Kidney (tissue), 14 donors: Measurements from ENCODE around the gene CHST1. TPM values are rescaled to one million over a fixed set of nuclear protein-coding genes. Genes with fewer than 3 reads are reported as not detected.

Experiments used
- DNase-seq, 5 donors: peaks; one replicate each; pipeline ENCODE4 v3.0.0-alpha.2; 2013 to 2020
- FAIRE-seq: peaks from 2 replicates; lab custom pipeline; 2012; peaks lifted over from hg19 to GRCh38; lab: Jason Lieb, UNC
- H3K27ac ChIP-seq, 2 donors: one replicate each; pipeline ENCODE4 v1.7.0; 2013; ENCODE audit warnings: low read depth in 2 of 2, low read length in 2 of 2, inconsistent platforms in 1 of 2
- H3K27me3 ChIP-seq: one replicate; pipeline ENCODE4 v1.7.1; 2013; ENCODE audit warnings: low read length, inconsistent platforms; ENCODE audit not compliant: control insufficient read depth, insufficient read depth
- H3K36me3 ChIP-seq, 3 donors: one replicate each; pipeline versions ENCODE4 v1.7.0 to v1.7.1; 2013; ENCODE audit warnings: low read length in 3 of 3, control low read depth in 1 of 3, inconsistent platforms in 1 of 3; ENCODE audit not compliant: insufficient read depth in 3 of 3, control insufficient read depth in 2 of 3
- H3K4me1 ChIP-seq, 3 donors: one replicate each; pipeline versions ENCODE4 v1.7.0 to v1.7.1; 2013; ENCODE audit warnings: low read length in 3 of 3, inconsistent platforms in 1 of 3, low read depth in 1 of 3; ENCODE audit not compliant: control insufficient read depth in 2 of 3, insufficient read depth in 2 of 3
- H3K4me3 ChIP-seq, 3 donors: one replicate each; pipeline versions ENCODE4 v1.7.0 to v1.8.1; 2013; ENCODE audit warnings: low read length in 3 of 3, control low read depth in 1 of 3, inconsistent platforms in 1 of 3
- H3K9ac ChIP-seq, 3 donors: one replicate each; pipeline versions ENCODE4 v1.7.0 to v1.7.1; 2013; ENCODE audit warnings: low read length in 3 of 3, control low read depth in 1 of 3, inconsistent platforms in 1 of 3
- H3K9me3 ChIP-seq, 3 donors: one replicate each; pipeline versions ENCODE4 v1.7.0 to v1.7.1; 2013; ENCODE audit warnings: low read length in 3 of 3, control low read depth in 1 of 3, inconsistent platforms in 1 of 3; ENCODE audit not compliant: control insufficient read depth in 2 of 3, insufficient read depth in 1 of 3
- CTCF ChIP-seq: IDR thresholded peaks from 3 replicates; pipeline ENCODE4 v1.5.1; 2012; ENCODE audit warnings: mild to moderate bottlenecking, moderate library complexity, borderline replicate concordance; ENCODE audit not compliant: insufficient read depth; ENCODE audit errors: extremely low read depth
- intact Hi-C: fragments of 100-400 bp; cut with DNase I; formaldehyde crosslinking; loops from one replicate; pipeline ENCODE4 v1.11.1; 2022
- polyA plus RNA-seq: library from polyadenylated mRNA; stranded (reverse); fragments of 350-450 nt; fragmentation: Illumina TruSeq; extraction: RNeasy Lipid Tissue Mini Kit (QIAGEN cat#74804); gene quantifications from one replicate; pipeline ENCODE4 v1.2.3, GENCODE V29; 2014; ENCODE audit warnings: low read depth, low replicate concordance; ENCODE audit not compliant: insufficient read depth
- total RNA-seq: library from RNA; stranded (reverse); fragmentation: NEBNext Ultra II Directional; extraction: Animal tissue kit (Norgen Biotek cat#: 25700); gene quantifications from one replicate; pipeline ENCODE4 v1.2.1, GENCODE V29; 2021
- donor health status: control.
- donor health status: control.
- donor health status: control.
- donor health status: control.
- donor health status: control.
- donor health status: DM: yes; HTN: yes; CAD: no.
- donor health status: Normal renal cell carcinoma (clear cell type).

Gene CHST1
- total and polyA plus RNA-seq, 2 donors from 2014 or later: 2.8 to 2.9 TPM

DNA sequence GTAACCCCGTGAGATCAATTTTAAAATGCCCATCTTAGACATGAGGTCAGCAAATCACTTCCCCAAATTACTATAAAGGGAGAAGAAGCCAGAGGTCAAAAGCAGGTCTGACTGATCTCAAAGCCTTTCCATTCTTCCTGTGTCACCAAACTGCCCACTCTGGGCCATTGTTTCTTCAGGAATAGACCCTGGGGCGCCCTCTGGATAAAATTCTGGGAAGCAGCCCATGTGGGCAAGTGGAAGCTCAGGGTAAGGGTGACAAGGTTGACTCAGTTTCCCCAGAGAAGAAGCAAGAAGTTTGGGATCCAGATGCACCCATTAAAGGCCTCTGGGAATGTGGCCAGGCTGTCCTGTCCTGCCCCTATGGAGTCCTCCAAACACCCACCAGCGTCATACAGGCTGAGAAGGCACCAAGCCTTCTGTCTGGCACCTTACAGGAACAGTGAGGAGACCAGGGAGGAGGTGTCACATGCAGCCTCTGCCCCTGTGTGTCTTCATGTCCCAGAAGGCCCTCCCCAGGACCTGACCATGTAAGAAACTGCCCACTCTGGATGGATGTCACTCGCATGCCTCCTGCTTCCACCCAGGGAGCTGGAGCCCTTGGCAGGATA is 50.1 kb downstream of the CHST1 start:
- H3K36me3 ChIP-seq: no peaks in the 10 kb centered on the region
- no peaks in the 10 kb centered on the region for H3K4me1 ChIP-seq
- no peak overlapping the region for H3K27ac ChIP-seq
- intact Hi-C loops: no loop called here
- no peak overlapping the region for H3K9ac ChIP-seq
- peaks cover 0 to 1% (median under 1%) of the 10 kb centered on the region in 3 donors for H3K9me3 ChIP-seq
- no peak for TF ChIP-seq CTCF
- FAIRE-seq (no peak), DNase-seq (no peak)
- no peaks in the 10 kb centered on the region for H3K27me3 ChIP-seq
- no peak overlapping the region for H3K4me3 ChIP-seq

GRCh38 chr11:45614196-45614828 is 51.1 kb downstream of the CHST1 start:
- DNase-seq: no peak
- TF ChIP-seq CTCF: no peak
- H3K4me1 ChIP-seq: no peaks in the 10 kb centered on the region
- intact Hi-C loops: no loop called here
- no peak overlapping the region for H3K4me3 ChIP-seq
- no peaks in the 10 kb centered on the region for H3K9me3 ChIP-seq
- H3K9ac ChIP-seq: no peak overlapping the region
- no peak overlapping the region for H3K27ac ChIP-seq
- H3K27me3 ChIP-seq: no peaks in the 10 kb centered on the region
- H3K36me3 ChIP-seq: no peaks in the 10 kb centered on the region
- no peak for FAIRE-seq

DNA sequence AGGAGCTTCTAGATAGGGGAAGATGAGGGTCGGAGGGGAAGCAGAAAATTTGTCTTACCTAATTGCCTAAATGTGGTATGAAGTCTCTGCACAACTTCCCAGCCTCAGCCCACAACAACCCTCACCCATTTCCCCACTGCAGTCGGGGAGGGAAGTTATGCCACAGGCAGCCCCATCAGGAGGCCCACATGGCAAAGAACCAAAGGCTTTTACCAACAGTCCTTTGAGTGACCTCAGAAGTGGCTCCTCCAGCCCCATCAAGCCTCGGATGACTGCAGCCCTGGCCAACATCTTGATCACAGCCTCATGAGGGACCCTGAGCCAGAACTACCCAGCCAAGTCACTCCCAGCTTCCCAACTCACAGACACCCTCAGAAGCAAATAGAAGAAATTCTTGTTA is 54.8 kb downstream of the CHST1 start:
- H3K4me1 ChIP-seq: peaks cover 0 to 4% (median 0%) of the 10 kb centered on the region in 3 donors
- no peaks in the 10 kb centered on the region for H3K27me3 ChIP-seq
- no peaks in the 10 kb centered on the region for H3K36me3 ChIP-seq
- H3K9me3 ChIP-seq: no peaks in the 10 kb centered on the region
- no peak overlapping the region for H3K9ac ChIP-seq
- DNase-seq (no peak), FAIRE-seq (no peak)
- no peak overlapping the region for H3K27ac ChIP-seq
- intact Hi-C loops: no loop called here
- no peak overlapping the region for H3K4me3 ChIP-seq
- TF ChIP-seq CTCF: no peak

GRCh38 chr11:45609902-45610301 is 55.5 kb downstream of the CHST1 start:
- no peak overlapping the region for H3K4me3 ChIP-seq
- intact Hi-C loops: no loop called here
- H3K9me3 ChIP-seq: no peaks in the 10 kb centered on the region
- H3K27ac ChIP-seq: no peak overlapping the region
- no peak for TF ChIP-seq CTCF
- FAIRE-seq (no peak), DNase-seq (no peak)
- no peaks in the 10 kb centered on the region for H3K27me3 ChIP-seq
- no peaks in the 10 kb centered on the region for H3K36me3 ChIP-seq
- no peak overlapping the region for H3K9ac ChIP-seq
- H3K4me1 ChIP-seq: peaks cover 0 to 4% (median 0%) of the 10 kb centered on the region in 3 donors
